DND-41 (cell line): ENCODE measurements around the gene MYO1D.

Source experiments
- EZH2 ChIP-seq: IDR thresholded peaks from 3 replicates; pipeline ENCODE4 v1.6.1; 2012; ENCODE audit warnings: borderline replicate concordance, low read depth, mild to moderate bottlenecking, moderate library complexity, low read length, inconsistent platforms; ENCODE audit not compliant: severe bottlenecking
- TF ChIP-seq, protein P1 (sequence below): IDR thresholded peaks from 2 replicates; pipeline ENCODE4 v1.5.1; 2012; ENCODE audit warnings: borderline replicate concordance, low read length, moderate library complexity, mild to moderate bottlenecking; ENCODE audit not compliant: poor library complexity, severe bottlenecking; ENCODE audit errors: extremely low read depth

GRCh38 chr17:32634167-32634566 lies 242.8 kb downstream of the MYO1D start:
- TF ChIP-seq, protein P1, sequence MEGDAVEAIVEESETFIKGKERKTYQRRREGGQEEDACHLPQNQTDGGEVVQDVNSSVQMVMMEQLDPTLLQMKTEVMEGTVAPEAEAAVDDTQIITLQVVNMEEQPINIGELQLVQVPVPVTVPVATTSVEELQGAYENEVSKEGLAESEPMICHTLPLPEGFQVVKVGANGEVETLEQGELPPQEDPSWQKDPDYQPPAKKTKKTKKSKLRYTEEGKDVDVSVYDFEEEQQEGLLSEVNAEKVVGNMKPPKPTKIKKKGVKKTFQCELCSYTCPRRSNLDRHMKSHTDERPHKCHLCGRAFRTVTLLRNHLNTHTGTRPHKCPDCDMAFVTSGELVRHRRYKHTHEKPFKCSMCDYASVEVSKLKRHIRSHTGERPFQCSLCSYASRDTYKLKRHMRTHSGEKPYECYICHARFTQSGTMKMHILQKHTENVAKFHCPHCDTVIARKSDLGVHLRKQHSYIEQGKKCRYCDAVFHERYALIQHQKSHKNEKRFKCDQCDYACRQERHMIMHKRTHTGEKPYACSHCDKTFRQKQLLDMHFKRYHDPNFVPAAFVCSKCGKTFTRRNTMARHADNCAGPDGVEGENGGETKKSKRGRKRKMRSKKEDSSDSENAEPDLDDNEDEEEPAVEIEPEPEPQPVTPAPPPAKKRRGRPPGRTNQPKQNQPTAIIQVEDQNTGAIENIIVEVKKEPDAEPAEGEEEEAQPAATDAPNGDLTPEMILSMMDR, result no peak
- no peak for TF ChIP-seq EZH2
